HG02840 (cell line): Measurements from ENCODE around the gene TMEM132A.

Source experiments
- ATAC-seq: cut with Tn5 transposase; IDR thresholded peaks from one replicate; pipeline ENCODE4 v1.9.1; 2021; ENCODE audit warnings: mild to moderate bottlenecking, moderate library complexity, moderate number of reproducible peaks; ENCODE audit not compliant: unreplicated experiment, low FRiP score

The TMEM132A gene

DNA sequence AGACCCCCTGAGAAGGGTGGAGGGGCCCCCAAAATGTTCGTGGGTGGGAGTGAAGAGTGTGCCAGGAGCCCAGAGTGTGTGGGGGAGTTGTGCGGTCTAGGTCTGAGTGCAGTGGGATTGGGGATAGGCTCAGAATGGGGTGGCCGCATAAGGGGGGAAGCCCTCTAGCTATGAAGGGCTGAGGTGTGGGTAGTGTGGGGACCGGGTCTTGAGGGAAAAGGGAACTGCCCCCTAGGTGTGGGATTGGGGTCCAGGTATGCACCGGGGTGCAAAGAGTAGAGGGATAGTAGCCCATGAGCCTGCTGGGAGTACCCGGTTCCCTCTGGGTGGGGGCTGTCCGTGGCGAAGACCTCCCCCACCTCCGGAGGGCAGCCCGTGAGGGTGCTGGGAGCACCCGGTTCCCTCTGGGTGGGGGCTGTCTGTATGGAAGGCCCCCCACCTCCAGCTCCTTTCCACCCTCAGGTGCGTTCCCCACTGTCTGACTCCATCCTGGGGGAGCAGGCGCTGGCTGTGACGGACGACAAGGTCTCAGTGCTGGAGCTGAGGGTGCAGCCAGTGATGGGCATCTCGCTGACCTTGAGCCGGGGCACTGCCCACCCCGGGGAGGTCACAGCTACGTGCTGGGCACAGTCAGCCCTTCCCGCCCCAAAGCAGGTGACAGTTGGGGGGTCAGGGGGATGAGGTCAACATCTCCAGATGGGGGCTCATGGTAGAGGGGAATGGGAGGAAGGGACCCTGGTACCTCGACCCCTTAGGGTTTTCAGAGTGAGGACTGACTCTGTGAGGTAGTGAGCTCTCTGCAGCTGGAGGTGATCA is 10.7 kb downstream of the TMEM132A start:
- ATAC-seq: no peak

DNA sequence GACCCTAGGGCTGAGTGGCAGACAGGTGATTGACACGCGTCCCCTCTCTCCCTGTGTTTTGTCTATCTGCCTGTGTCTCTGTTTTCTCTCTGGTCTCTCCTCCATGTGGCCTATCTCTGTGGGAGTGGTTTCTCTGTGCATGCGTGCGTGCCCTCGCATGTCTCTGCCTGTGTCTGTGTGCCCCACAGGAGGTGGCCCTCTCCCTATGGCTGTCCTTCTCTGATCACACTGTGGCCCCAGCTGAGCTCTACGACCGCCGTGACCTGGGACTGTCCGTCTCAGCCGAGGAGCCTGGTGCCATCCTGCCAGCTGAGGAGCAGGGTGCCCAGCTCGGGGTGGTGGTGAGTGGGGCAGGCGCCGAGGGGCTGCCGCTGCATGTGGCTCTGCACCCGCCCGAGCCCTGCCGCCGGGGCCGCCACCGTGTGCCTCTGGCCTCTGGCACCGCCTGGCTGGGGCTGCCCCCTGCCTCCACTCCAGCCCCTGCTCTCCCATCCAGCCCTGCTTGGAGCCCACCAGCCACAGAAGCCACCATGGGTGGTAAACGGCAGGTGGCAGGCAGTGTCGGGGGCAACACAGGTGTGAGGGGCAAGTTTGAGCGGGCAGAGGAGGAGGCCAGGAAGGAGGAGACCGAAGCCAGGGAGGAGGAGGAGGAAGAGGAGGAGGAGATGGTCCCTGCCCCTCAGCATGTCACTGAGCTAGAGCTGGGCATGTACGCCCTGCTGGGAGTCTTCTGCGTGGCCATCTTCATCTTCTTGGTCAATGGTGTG is 11.6 kb downstream of the TMEM132A start:
- no peak for ATAC-seq

DNA sequence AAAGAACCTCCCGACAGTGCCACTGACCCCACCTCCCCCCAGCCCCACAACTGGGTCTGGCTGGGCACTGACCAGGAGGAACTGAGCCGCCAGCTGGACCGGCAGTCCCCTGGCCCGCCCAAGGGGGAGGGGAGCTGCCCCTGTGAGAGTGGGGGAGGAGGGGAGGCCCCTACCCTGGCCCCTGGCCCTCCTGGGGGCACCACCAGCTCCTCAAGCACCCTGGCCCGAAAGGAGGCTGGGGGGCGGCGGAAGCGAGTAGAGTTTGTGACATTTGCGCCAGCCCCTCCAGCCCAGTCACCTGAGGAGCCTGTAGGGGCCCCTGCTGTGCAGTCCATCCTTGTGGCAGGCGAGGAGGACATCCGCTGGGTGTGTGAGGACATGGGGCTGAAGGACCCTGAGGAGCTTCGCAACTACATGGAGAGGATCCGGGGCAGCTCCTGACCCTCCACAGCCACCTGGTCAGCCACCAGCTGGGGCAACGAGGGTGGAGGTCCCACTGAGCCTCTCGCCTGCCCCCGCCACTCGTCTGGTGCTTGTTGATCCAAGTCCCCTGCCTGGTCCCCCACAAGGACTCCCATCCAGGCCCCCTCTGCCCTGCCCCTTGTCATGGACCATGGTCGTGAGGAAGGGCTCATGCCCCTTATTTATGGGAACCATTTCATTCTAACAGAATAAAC is 12.3 kb downstream of the TMEM132A start:
- no peak for ATAC-seq

DNA sequence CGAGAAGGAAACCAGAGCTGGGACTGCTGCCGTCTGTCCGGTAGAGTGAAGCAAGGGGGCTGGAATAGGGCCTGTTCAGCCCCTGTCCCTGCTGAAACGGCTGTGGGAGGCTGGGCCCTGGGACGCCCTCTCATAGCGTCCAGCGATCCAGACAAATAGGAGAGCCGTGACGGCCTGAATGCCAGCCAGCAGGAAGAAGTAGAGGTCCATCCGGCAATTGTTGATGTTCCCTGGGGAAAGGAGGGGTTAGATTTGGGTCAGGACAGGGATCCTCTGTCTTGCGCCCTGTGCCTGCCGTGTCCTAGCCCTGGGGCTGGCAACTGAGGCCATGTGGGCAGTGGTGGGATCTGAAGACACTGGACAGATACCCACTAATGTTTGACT is 12.9 kb downstream of the TMEM132A start:
- no peak for ATAC-seq

DNA sequence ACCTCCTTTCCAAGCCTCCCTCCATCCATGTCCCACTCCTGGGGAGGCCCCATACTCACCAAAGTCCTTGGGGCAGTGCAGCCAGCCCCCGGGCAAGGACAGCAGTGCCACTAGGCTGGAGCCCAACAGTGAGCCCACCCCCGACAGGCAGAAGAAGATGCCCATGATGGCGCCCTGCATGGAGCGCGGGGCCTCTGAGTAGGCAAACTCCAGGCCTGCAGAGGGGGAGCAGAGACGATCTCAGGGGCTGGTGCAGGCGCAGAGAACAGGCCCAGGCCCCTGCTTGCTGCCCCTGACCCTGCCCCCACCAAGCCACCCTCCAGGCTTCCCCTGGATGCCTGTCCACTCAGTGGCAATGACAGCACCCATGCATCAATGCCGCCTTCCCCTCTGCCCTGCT is 13.6 kb downstream of the TMEM132A start:
- ATAC-seq: no peak

DNA sequence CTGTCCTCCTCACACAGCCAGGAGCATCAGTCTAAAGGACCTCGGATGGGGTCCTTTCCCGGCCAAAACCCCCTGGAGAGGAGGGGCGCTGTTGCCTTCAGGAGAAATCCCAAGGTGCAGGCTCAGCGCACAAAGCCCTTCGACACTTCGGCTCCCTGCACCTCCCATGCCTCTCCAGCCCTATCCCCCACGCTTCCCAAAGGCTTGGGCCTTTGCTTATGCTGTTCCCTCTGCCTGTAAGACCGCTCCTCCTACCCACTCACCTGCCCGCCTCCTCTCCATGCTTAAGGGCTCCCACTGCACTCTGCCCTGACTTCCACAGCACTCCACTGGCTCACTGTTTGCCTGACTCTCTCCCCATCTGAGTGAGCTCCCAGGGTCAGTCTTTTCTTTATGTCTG is 14.2 kb downstream of the TMEM132A start:
- ATAC-seq: no peak

DNA sequence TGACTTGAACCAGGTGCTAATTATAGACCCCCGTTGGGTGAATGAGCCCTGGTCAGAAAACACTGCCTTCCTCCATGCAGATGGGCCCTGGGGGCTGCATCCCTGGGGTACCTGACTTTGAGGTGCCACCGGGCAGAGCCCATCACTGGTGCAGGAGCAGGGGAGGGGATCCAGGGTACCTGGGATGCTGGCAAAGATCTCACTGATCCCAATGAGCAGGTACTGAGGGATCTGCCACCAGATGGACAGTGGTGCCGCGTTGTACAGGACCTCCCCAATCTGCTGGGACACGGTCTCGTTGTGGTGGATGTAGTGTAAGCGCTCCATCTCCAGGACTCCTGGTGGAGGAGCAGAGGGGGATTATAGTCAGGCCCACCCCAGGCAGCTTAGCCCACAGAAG is 15.0 kb downstream of the TMEM132A start:
- no peak for ATAC-seq

DNA sequence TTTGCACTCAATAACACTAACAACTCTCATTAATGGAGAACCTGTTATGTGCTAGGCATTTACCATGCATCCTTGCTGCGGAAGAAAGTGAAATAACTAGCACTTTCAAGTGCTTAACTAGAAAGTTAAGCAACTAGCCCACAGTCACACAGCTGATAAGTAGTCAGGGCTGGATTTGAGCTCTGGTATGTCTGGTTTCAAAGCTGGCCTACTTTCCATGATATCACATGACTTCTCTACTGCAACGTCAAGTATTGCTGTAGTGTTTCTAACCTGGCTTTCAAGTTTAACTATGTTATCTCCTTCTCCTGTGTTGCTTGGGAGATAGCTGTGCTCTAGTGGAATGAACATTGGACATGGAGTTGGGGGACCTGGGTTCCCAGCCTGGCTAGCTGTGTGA is 15.6 kb downstream of the TMEM132A start:
- ATAC-seq: no peak

DNA sequence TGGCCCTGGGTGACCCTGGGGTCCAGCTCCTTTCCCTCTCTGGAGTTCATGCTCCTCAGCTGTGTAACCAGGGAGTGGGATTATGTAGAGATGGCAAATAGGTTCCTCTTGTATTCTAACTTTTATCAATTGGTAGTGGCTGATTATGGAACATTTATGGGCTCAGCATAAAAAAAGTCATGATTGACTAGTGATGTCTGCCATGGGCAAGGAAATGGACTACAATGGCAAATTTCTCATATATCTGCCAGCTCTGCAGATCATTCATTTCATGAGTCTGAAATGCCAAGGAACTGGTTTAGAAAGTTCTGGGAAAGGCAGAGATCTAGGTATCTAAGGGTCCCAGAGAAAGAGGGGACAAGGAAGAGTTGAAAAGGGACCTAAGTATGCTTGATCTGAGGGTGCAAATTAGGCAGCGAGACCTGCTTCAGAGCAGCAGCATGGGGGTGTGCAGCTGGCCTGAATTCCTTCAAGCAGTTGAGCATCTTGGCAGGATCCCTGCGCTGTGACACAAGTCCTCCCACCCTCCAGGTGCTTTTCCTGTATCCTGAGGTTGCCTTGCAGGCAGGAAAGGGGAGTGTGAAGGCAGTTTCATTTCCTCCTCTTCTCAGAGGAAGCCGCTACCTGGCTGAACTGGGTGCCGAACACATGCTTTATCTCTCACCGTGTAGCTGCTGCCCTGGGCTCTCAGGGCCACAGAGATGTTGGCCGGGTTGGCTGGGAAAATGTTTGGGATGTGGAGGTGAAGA is 17.3 kb downstream of the TMEM132A start:
- no peak for ATAC-seq

DNA sequence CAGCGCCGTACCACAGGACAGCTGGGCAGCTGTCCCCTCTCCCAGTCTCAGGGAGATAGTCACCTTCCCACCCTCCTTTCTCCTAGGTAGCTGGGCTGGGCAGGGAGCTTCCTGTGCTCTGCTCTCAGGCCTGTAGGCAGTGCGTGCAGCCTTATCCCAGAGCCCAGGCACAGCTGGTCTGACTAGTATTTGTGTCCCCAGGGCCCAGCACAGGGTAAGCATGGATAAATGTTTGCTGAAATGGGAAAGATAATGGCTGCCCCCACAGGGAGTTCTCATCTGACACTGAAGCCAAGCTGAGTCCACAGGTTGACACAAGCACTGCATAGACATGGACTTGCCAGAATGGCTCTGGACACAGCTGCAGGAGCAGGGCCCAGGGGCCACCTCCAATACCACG is 18.0 kb downstream of the TMEM132A start:
- no peak for ATAC-seq

DNA sequence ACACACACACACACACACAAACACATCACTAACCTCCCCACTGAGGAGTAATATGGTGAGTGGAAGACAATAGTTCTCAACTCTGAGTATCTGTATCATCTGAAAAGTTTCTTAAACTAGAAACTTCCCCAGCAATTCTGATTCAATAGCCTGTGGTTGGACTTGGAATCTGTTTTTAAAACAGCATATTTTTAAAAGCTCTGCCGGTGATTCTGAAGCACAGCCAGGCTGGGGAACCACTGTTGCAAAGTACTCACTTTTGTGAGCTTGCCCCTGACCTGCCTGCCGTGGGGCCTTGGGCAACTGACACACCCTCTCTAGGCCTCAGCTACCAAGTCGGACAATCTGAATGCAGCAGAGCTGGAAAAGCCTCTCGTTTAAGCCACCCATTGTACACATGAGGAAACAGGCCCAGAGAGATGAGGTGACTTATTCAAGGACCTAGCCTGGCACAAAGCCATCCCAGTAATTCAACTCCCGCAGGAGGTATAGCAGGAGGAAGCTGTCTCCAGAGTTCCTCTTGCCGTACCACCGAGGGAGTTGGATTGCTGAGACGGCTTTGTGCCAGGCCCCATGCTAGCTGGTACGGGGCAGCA is 18.8 kb downstream of the TMEM132A start:
- no peak for ATAC-seq

DNA sequence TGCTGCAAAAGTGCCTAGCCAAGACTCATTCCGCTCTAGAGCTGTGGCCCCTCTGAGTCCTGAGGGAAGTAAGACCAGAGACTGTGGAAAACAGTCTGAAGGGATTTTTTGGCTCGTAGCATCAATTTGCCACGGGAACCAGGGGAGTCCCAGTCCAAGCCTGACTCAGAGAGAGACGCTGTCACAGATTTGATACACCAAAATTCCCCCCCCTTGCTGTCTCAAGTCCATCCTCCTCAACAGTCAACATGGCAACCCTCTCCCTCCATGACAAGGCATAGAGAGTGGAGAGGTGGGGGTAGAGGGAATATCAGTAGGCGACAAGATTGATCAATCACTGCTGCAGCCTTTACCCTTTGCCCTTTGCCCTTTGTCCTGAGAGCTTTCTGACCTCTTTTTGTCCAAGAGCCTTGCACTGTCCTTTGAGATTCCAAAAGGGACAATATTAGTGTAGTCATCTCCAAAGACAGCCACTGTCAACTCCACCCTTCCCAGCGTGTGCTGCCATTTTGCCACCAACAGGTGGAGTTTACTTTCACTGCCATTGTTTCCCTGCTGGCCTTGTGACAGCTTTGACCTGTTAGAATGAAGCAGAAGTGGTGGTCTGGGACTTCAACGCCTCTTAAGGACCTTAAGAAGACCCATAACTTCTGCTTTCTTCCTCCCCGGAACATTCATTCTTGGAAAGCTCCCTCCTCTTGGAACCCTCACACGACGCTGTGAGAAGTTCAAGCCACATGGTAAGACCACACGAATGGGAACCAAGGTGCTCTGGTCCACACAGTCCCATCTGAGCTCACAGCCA is 20.4 kb downstream of the TMEM132A start:
- ATAC-seq: no peak

DNA sequence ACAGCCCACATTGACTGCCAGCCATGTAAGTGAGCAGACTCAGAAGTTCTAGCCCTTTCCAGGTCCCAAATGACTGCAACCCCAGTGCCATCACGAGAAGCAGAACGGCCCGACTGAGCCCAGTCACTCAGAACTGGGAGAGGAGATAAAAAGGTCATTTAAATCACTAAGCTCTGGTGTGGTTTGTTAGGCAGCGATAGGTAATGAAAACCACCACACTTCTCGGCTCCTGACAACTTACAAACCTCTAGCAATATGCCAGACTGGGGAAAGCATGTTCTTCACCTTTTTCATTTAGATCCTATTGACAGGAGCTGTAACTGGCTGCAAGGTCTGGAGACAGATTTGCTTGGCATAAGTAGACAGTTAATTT is 21.0 kb downstream of the TMEM132A start:
- no peak for ATAC-seq

DNA sequence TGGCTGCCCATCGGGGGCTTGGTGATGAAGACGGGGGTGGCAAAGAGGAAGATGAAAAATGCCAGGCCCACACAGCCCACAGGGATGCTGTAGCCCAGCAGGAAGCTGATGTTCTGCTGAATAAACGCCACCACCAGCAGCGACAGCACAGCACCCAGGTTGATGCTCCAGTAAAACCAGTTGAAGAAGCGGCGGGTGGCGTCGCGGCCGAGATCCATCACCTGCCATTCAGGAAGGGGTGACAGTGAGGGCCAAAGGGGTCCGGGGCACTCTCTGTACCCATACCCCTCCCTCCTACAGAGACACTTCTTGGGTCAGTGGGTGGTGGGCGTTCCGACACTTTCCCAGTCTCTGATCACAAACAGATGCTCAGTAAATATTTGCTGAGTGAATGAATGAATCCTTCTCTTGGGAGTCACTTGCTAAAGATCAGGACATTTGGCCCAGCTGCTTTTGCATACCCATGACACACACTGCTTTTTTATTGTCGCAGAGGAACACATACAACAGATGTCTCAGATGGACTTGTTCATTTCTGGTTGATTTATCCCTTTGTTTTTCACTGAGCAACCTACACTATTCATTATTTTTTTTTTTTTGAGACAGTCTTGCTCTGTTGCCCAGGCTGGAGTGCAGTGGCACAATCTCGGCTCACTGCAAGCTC is 22.5 kb downstream of the TMEM132A start:
- ATAC-seq: no peak

DNA sequence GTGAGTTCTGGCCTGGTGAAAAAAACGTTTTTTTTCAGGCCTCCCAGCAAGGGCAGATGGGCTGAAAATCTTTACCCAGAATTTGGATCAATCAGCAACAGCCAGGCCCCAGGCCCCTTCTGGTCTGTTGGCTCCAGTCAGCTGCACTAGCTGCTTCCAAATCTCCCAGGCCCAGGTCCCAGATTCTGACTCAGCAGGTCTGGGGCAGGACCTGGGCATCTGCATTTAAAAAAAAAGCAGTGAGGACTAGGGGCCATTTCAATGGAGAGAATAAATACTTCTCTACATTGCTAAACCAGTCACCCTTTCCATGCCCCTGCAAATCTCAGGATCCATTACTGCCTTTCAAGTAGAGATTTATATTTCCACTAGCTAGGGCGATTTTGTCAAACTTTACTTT is 23.4 kb downstream of the TMEM132A start:
- no peak for ATAC-seq

DNA sequence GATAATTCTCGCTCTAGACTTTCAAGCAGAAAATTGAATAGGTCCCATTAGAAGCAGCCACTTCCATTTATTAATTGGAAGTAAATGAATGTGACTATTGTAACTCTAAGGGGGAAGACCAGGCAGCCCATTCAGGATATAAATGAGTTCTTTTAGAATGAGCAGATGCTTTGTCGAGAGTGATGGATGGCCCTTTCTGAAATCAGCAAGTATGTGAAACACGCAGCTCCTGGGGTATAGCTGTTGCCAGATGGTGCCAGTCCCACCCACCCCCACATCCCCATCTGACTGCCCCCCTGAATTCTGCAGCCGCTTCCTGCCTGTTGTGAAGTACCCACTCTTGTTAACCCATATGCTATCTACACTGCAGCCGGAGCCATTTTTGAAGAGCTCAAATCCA is 24.0 kb downstream of the TMEM132A start:
- no peak for ATAC-seq

DNA sequence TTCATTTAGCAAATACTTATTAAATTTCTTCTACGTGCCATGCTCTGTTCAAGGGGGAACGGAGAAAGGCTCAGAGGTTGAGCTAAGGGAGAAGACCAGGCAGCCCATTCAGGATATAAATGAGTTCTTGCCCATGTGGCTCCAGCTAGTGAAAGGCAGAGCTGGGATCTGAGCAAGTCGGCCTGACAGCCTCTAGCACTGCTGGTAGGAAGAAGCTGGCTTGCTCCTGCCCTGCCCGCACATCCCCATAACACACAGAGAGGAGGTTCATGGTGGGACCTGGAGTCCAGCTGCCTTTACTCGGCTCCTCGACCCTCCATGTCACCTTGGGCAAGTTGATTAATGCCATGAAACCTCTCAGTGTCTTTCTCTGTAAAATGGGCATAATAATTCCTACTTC is 25.8 kb downstream of the TMEM132A start:
- ATAC-seq: no peak

DNA sequence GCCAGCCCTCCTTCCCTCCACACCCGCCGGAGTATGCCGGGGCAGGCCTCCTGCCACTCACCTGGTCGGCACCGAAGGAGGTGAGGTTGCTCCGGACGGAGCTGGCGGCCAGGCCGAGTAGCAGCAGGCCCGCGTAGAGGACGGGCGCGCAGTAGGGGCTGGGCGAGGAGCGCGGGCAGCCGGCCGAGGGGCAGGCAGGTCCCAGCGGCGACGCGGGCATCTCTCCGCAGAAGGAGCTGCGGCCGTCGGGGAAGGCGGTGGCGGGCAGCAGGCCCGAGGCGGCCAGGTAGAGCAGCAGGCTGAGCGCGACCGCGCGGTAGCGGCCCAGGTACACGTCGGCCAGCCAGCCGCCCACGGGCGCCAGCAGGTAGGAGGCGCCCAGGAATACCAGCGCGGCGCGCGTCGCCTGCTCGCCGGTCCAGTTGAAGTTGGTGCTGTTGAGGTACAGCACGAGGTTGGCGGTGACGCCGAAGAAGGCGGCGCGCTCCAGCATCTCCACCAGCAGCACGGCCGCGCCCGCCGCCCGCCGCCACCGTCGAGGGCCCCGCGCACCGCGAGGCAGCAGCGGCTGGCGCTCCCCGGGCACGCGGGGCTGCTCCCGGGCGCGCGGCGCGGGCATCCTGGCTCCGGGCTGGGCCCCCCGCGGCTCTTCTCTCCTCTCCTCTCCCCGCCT is 26.8 kb downstream of the TMEM132A start:
- ATAC-seq: no peak

DNA sequence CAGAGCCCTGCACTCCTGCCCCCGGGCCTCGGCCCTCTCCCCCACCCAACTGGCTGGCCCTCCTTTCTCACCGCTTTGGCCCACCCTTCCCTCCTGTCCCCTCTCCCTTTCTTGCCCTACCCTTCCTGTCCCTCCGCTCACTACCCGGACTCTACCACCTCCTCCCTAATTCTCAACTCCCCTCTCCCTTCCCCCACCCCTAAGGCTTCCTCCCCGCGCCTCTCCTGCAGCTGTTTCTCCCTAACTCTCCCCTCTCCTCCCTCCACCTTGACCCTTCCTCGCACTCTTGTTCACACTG is 27.3 kb downstream of the TMEM132A start:
- ATAC-seq: no peak
